ENCODE data around the gene FOXP1. TPM values are rescaled to one million over a fixed set of nuclear protein-coding genes. Genes with fewer than 3 reads are reported as not detected.

The FOXP1 gene
- total RNA-seq, 1 experiment from 2014 or later = 75.3 TPM

DNA sequence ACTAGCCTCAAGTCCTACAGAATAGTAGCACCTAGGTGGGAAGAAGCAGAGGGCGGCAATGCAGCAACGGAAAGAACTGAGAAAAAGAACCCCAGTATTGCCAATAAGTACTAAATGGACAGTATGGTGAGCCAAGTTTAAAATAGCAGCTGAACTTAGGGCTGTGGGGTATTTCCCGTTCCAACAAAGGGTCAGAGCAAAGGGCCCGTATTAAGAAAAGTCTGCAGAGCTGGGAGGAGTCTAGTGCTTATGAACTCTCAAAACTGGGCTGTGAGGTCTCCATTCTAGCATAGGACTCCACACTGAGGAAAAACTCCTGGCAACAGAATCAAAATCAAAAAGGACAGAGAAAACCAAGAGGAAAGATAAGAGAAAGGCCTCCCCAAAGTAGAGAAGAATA, 250.7 kb downstream of the FOXP1 start:
- no peaks in the 10 kb centered on the region for H3K23me2 ChIP-seq (ENCODE audit: insufficient read length, low read depth, low read length, poor library complexity, severe bottlenecking)
- no peaks in the 10 kb centered on the region for H3K9me3 ChIP-seq (ENCODE audit: control insufficient read depth, low read depth, low read length)
- no peak overlapping the region for H2BK20ac ChIP-seq (ENCODE audit: low read depth, low read length, poor library complexity, severe bottlenecking)
- Mint-ChIP-seq H3K36me3 (ENCODE audit: insufficient read depth in 1 of 3, low read depth in 3 of 3) (peaks cover 11 to 21% (median 14%) of the 10 kb centered on the region in 3 experiments), H3K9me3 (peaks cover 9 to 12% of the 10 kb centered on the region in 2 experiments), H3K4me3 (no peak overlapping the region), H3K4me1 (peaks cover 0 to 3% of the 10 kb centered on the region in 2 experiments; a peak in 1 of 4 replicates), H3K27me3 (ENCODE audit: low read depth) (no peaks in the 10 kb centered on the region), H3K27ac (no peak overlapping the region)
- H3K9ac ChIP-seq (ENCODE audit: extremely low read depth, insufficient read length, low read length) = no peak overlapping the region
- no peak overlapping the region for H4K91ac ChIP-seq (ENCODE audit: insufficient read length, low read depth, low read length)
- no peak overlapping the region for H3T11ph ChIP-seq (ENCODE audit: low read length)
- WGBS (ENCODE audit: extremely low coverage, insufficient read length, low lambda C conversion rate) = no CpG with 5 or more reads among the region's 4 CpGs
- H3K79me2 ChIP-seq (ENCODE audit: insufficient read depth, low read length) = no peaks in the 10 kb centered on the region
- no peak overlapping the region for H3K18ac ChIP-seq (ENCODE audit: insufficient read length, low read depth, low read length)
- no peaks in the 10 kb centered on the region for H3K4me1 ChIP-seq (ENCODE audit: insufficient read depth, low read length)
- H3K79me1 ChIP-seq (ENCODE audit: insufficient read depth, low read depth, low read length, poor library complexity, severe bottlenecking) = no peaks in the 10 kb centered on the region
- no peak overlapping the region for H2BK120ac ChIP-seq (ENCODE audit: low read depth, low read length, poor library complexity, severe bottlenecking)
- no peak overlapping the region for H3K4ac ChIP-seq (ENCODE audit: low read depth, low read length)
- H2AFZ ChIP-seq (ENCODE audit: low read length) = no peak overlapping the region
- no peak overlapping the region for H2BK12ac ChIP-seq (ENCODE audit: insufficient read length, low read depth, low read length)
- DNase-seq = no peak
- H4K20me1 ChIP-seq (ENCODE audit: control insufficient read depth, insufficient read depth, insufficient read length) = no peaks in the 10 kb centered on the region
- no peak overlapping the region for H4K5ac ChIP-seq (ENCODE audit: insufficient read length, low read depth, low read length)
- H2AK5ac ChIP-seq (ENCODE audit: insufficient read length, low read length) = no peak overlapping the region
- H3K14ac ChIP-seq (ENCODE audit: insufficient read depth, low read length) = no peak overlapping the region
- H4K8ac ChIP-seq (replicated peaks; ENCODE audit: insufficient read length, low read depth, low read length) = no peak overlapping the region
- H2BK5ac ChIP-seq (ENCODE audit: insufficient read length, low read length) = no peak overlapping the region
- H3K23ac ChIP-seq (ENCODE audit: insufficient read length, low read depth, low read length) = no peak overlapping the region
- H3K4me2 ChIP-seq (ENCODE audit: insufficient read depth, insufficient read length, low read length) = no peak overlapping the region
- H2BK15ac ChIP-seq (ENCODE audit: low read depth, low read length) = no peak overlapping the region
- H3K27me3 ChIP-seq (ENCODE audit: insufficient read depth, low read length) = no peaks in the 10 kb centered on the region
- no peak overlapping the region for H3K56ac ChIP-seq (ENCODE audit: insufficient read length, low read depth, low read length)
- TF ChIP-seq, protein P1, sequence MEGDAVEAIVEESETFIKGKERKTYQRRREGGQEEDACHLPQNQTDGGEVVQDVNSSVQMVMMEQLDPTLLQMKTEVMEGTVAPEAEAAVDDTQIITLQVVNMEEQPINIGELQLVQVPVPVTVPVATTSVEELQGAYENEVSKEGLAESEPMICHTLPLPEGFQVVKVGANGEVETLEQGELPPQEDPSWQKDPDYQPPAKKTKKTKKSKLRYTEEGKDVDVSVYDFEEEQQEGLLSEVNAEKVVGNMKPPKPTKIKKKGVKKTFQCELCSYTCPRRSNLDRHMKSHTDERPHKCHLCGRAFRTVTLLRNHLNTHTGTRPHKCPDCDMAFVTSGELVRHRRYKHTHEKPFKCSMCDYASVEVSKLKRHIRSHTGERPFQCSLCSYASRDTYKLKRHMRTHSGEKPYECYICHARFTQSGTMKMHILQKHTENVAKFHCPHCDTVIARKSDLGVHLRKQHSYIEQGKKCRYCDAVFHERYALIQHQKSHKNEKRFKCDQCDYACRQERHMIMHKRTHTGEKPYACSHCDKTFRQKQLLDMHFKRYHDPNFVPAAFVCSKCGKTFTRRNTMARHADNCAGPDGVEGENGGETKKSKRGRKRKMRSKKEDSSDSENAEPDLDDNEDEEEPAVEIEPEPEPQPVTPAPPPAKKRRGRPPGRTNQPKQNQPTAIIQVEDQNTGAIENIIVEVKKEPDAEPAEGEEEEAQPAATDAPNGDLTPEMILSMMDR (conservative IDR thresholded peaks at IDR 0.05) = no peak
- H3K27ac ChIP-seq (ENCODE audit: insufficient read length, low read depth, low read length) = no peak overlapping the region

Data from H9 (cell line).